Choroid plexus epithelial cell (primary cell): ENCODE measurements around the gene ZNF423.

Experiments used
- DNase-seq: peaks from one replicate; pipeline ENCODE4 v3.0.0-alpha.2; 2010; ENCODE audit warnings: low read depth
- H3K4me3 ChIP-seq: 2 replicates; pipeline ENCODE4 v1.5.1; 2011; ENCODE audit warnings: low read depth, mild to moderate bottlenecking, control low read depth, low read length, moderate library complexity
- CTCF ChIP-seq: conservative IDR thresholded peaks from 2 replicates; pipeline ENCODE4 v1.5.1; 2011; ENCODE audit warnings: low read depth, mild to moderate bottlenecking, control low read depth, inconsistent platforms, low read length, moderate library complexity

Gene ZNF423

DNA sequence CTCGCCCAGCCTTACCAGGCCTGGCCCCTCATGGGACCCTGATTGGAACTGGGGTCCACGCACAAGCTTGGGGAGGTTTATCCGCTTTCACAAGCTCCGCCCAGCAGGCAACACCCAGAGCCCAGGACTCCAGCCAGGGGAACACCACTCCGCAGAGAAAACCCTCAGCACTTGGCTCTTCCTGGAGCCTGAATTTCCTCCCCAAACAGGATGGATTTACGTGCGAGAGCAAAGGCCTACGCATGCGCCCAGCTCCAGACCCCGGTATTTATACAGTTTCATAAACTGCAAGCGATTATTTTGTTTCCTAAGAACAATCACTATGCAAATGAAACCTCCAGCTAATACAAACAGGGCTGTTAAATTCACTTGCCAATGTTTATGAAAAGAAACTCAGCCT lies 22.8 kb downstream of the ZNF423 start:
- DNase-seq = no peak
- no peak overlapping the region for H3K4me3 ChIP-seq
- TF ChIP-seq CTCF = no peak

GRCh38 chr16:49832177-49832576 lies 23.7 kb downstream of the ZNF423 start:
- no peak for DNase-seq

DNA sequence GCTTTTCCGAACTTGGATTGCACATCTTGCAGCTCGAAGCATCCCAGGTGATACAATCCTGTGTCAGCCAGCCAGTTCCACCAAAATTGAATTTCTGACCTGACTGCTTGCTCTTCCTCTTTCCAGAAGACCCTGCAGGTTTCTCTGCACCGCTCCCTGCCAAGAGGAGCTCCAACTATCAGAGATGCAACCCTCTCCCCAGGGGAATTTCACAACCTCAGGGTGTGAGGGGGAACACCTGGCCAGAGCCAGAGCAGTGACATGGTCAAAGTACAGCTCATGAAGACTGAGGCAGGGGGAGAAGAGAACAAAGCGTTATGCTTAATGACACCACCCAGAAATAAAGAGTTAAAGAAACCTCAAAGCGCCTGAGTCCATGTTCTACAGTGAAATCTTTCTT lies 25.0 kb downstream of the ZNF423 start:
- no peak for TF ChIP-seq CTCF
- H3K4me3 ChIP-seq = no peak overlapping the region
- no peak for DNase-seq

More at GRCh38 chr16:49832177-49832576, 23.7 kb downstream of the ZNF423 start:
- TF ChIP-seq CTCF = no peak
- H3K4me3 ChIP-seq = no peak overlapping the region

- DNase-seq = no peak
- no peak overlapping the region for H3K4me3 ChIP-seq
- no peak for TF ChIP-seq CTCF
These were observed 27.2 kb downstream of the ZNF423 start for GRCh38 chr16:49828533-49829267.

DNA sequence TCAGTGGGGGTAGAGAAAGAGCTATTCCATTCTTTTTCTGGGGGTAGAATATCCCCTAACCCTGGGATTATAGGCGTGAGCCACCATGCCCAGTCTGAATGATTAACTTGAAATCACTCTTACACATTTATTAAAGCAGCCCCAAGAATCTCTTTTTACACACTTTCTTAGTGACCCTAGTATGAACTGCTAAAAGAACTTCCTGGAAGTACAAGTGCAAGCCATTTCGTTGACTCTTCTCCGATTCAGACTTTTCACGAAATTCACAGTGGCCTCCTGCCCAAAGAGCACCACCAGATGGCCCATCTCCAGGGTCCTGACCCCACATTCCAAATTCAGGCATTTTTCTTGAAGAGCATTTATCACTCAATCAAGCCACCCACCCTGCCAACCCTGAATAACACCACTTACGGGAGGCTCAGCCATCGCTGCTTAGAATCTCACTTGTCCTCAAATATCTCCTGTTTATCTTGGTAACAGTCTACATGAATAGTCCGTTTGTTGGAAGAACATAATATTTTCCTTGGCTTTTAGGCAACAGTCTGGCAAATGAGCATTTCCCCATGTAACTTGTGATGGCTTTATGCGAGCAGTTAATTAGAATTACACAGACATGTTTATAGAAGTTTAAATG lies 28.0 kb downstream of the ZNF423 start:
- no peak for TF ChIP-seq CTCF
- no peak for DNase-seq
- no peak overlapping the region for H3K4me3 ChIP-seq

DNA sequence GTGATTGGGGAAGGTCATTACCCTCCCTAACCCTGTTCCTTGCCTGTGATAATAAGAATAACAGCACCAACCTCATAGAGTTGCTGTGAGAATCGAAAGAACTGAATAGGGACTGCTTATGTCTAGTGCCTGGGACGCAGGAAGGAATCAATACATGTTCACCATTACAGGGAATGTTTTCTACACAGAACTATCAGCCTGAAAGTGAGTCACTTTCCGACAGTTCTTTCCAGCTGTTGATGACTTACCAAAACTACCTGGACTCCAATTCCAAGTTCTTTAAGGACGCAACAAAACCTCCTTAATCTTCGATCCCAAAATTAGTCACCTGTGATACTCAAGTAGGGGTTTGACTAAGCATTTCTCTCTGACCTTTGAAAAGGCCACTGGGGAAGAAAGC lies 29.4 kb downstream of the ZNF423 start:
- TF ChIP-seq CTCF = no peak
- no peak overlapping the region for H3K4me3 ChIP-seq
- no peak for DNase-seq

DNA sequence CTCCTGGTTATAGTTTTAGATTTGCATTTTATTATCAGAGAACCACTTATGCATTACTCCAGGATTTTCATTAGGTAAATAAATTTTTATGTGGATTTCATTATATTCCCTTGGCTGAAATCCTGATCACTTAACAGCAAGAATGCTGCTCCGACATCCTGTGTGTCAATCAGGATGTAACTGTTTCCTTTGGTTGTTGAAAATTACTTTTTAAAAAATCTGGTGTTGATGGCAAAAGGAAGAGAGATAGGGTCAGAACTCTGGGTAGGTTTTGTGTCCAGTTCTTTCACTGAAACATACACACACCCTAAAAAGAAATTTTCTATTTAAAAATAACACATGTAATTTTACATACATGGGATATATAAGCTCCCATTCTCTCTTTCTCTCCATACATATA lies 30.9 kb downstream of the ZNF423 start:
- TF ChIP-seq CTCF = no peak
- DNase-seq = no peak
- H3K4me3 ChIP-seq = no peak overlapping the region
